PFSK-1 (cell line): ENCODE data around the gene APOM.

ENCODE experiments used
- FOXP2 ChIP-seq: optimal IDR thresholded peaks from 2 replicates; pipeline ENCODE3; 2011; ENCODE audit warnings: borderline replicate concordance, control low read depth, inconsistent platforms; ENCODE audit not compliant: insufficient read depth; ENCODE audit errors: extremely low read length, extremely low read depth
- POLR2AphosphoS5 ChIP-seq: IDR thresholded peaks from 2 replicates; pipeline ENCODE4 v1.6.1; 2012; ENCODE audit warnings: low read depth, mild to moderate bottlenecking, control low read depth, low read length, moderate library complexity
- REST ChIP-seq, 2 experiments: IDR thresholded peaks; 2 replicates each; pipeline versions ENCODE4 v1.6.1 to v1.8.0; 2011 to 2012; ENCODE audit warnings: low read depth in 2 of 2, low read length in 2 of 2, control low read depth in 1 of 2, inconsistent platforms in 1 of 2, mild to moderate bottlenecking in 1 of 2, moderate library complexity in 1 of 2; ENCODE audit not compliant: insufficient read depth in 1 of 2
- SIN3A ChIP-seq: IDR thresholded peaks from 2 replicates; pipeline ENCODE4 v1.6.1; 2012; ENCODE audit warnings: mild to moderate bottlenecking, low read length, moderate library complexity, borderline replicate concordance; ENCODE audit not compliant: insufficient read depth
- TAF1 ChIP-seq: IDR thresholded peaks from 2 replicates; pipeline ENCODE4 v1.6.1; 2012; ENCODE audit warnings: low read length, control low read depth, borderline replicate concordance; ENCODE audit not compliant: insufficient read depth

- TF ChIP-seq POLR2AphosphoS5 (no peak), REST (IDR thresholded peaks at IDR 0.05; ENCODE audit: insufficient read depth in 1 of 2, low read depth in 2 of 2, low read length in 2 of 2) (no peak), SIN3A (no peak), TAF1 (no peak), FOXP2 (no peak)
Observed at GRCh38 chr6:31661262-31662123, 5.8 kb downstream of the APOM start.
